Measurements from ENCODE around the gene UBAC2. TPM values are rescaled to one million over a fixed set of nuclear protein-coding genes. Genes with fewer than 3 reads are reported as not detected.

UBAC2 gene
- total RNA-seq, 1 experiment from 2014 or later, result 134 TPM

- Histone ChIP-seq H3K27ac (no peak overlapping the region), H3K4me1 (replicated peaks) (no peaks in the 10 kb centered on the region), H3K27me3 (replicated peaks) (no peaks in the 10 kb centered on the region), H3K36me3 (peaks cover 13% of the 10 kb centered on the region), H3K9me3 (replicated peaks) (no peaks in the 10 kb centered on the region), H3K4me3 (no peak overlapping the region)
- DNase-seq (ENCODE audit: low read depth in 1 of 2, low spot score in 2 of 2), result peak in 1 of 2 experiments; percentile 59
These were observed 64.6 kb downstream of the UBAC2 start for GRCh38 chr13:99265162-99265800.

- Histone ChIP-seq H3K4me1 (replicated peaks) (no peaks in the 10 kb centered on the region), H3K36me3 (peaks cover 13% of the 10 kb centered on the region), H3K4me3 (no peak overlapping the region), H3K27ac (no peak overlapping the region), H3K27me3 (replicated peaks) (no peaks in the 10 kb centered on the region), H3K9me3 (replicated peaks) (no peaks in the 10 kb centered on the region)
- DNase-seq (ENCODE audit: low read depth in 1 of 2, low spot score in 2 of 2), result peak; percentile 62 to 81
These were observed 65.3 kb downstream of the UBAC2 start for GRCh38 chr13:99265821-99266426.

GRCh38 chr13:99266827-99267226 is 66.2 kb downstream of the UBAC2 start:
- DNase-seq (ENCODE audit: low read depth in 1 of 2, low spot score in 2 of 2), result peak in 1 of 2 experiments; percentile 60
- no peaks in the 10 kb centered on the region for H3K4me1 ChIP-seq (replicated peaks)

GRCh38 chr13:99267927-99268326 is 67.3 kb downstream of the UBAC2 start:
- DNase-seq (ENCODE audit: low read depth in 1 of 2, low spot score in 2 of 2), result peak in 1 of 2 experiments; percentile 67
- Histone ChIP-seq H3K27me3 (replicated peaks) (no peaks in the 10 kb centered on the region), H3K27ac (no peak overlapping the region), H3K4me3 (no peak overlapping the region), H3K4me1 (replicated peaks) (no peaks in the 10 kb centered on the region), H3K36me3 (peaks cover 16% of the 10 kb centered on the region), H3K9me3 (replicated peaks) (peaks cover 8% of the 10 kb centered on the region)

More at GRCh38 chr13:99266827-99267226, 66.2 kb downstream of the UBAC2 start:
- no peak overlapping the region for H3K4me3 ChIP-seq
- H3K27me3 ChIP-seq (replicated peaks), result no peaks in the 10 kb centered on the region
- H3K36me3 ChIP-seq, result peaks cover 13% of the 10 kb centered on the region
- no peak overlapping the region for H3K27ac ChIP-seq
- H3K9me3 ChIP-seq (replicated peaks), result no peaks in the 10 kb centered on the region; the same call in 1 of the 2 replicates

- H3K9me3 ChIP-seq (replicated peaks), result peaks cover 8% of the 10 kb centered on the region
- H3K27me3 ChIP-seq (replicated peaks), result no peaks in the 10 kb centered on the region
- H3K4me3 ChIP-seq, result no peak overlapping the region
- no peak overlapping the region for H3K27ac ChIP-seq
- H3K4me1 ChIP-seq (replicated peaks), result no peaks in the 10 kb centered on the region
- DNase-seq (ENCODE audit: low read depth in 1 of 2, low spot score in 2 of 2), result peak in 1 of 2 experiments; percentile 66
- peaks cover 8% of the 10 kb centered on the region; the same call in 1 of the 2 replicates for H3K36me3 ChIP-seq
These were observed 68.2 kb downstream of the UBAC2 start for GRCh38 chr13:99268822-99269221.

GRCh38 chr13:99269627-99270241 is 69.1 kb downstream of the UBAC2 start:
- Histone ChIP-seq H3K4me1 (replicated peaks) (no peaks in the 10 kb centered on the region), H3K4me3 (no peak overlapping the region), H3K9me3 (replicated peaks) (peaks cover 8% of the 10 kb centered on the region), H3K27me3 (replicated peaks) (no peaks in the 10 kb centered on the region), H3K27ac (no peak overlapping the region), H3K36me3 (peaks cover 8% of the 10 kb centered on the region; the same call in 1 of the 2 replicates)
- peak; percentile 78 to 91 for DNase-seq (ENCODE audit: low read depth in 1 of 2, low spot score in 2 of 2)

GRCh38 chr13:99270518-99270917 is 69.9 kb downstream of the UBAC2 start:
- H3K27me3 ChIP-seq (replicated peaks), result no peaks in the 10 kb centered on the region
- H3K4me3 ChIP-seq, result no peak overlapping the region
- peaks cover 8% of the 10 kb centered on the region; the same call in 1 of the 2 replicates for H3K36me3 ChIP-seq
- no peaks in the 10 kb centered on the region for H3K4me1 ChIP-seq (replicated peaks)
- no peak for DNase-seq (ENCODE audit: low read depth in 1 of 2, low spot score in 2 of 2)
- no peak overlapping the region for H3K27ac ChIP-seq
- peaks cover 8% of the 10 kb centered on the region for H3K9me3 ChIP-seq (replicated peaks)

- DNase-seq (ENCODE audit: low read depth in 1 of 2, low spot score in 2 of 2), result peak in 1 of 2 experiments; percentile 68
These were observed 70.6 kb downstream of the UBAC2 start for GRCh38 chr13:99271249-99271648.

GRCh38 chr13:99272481-99272880 is 71.8 kb downstream of the UBAC2 start:
- Histone ChIP-seq H3K36me3 (peaks cover 8% of the 10 kb centered on the region; the same call in 1 of the 2 replicates), H3K4me3 (no peak overlapping the region), H3K27me3 (replicated peaks) (no peaks in the 10 kb centered on the region), H3K4me1 (replicated peaks) (no peaks in the 10 kb centered on the region), H3K9me3 (replicated peaks) (peaks cover 8% of the 10 kb centered on the region), H3K27ac (no peak overlapping the region)
- peak in 1 of 2 experiments; percentile 64 for DNase-seq (ENCODE audit: low read depth in 1 of 2, low spot score in 2 of 2)

More at GRCh38 chr13:99271249-99271648, 70.6 kb downstream of the UBAC2 start:
- no peaks in the 10 kb centered on the region for H3K4me1 ChIP-seq (replicated peaks)
- H3K9me3 ChIP-seq (replicated peaks), result peaks cover 8% of the 10 kb centered on the region
- H3K27ac ChIP-seq, result no peak overlapping the region
- no peaks in the 10 kb centered on the region for H3K27me3 ChIP-seq (replicated peaks)
- peaks cover 8% of the 10 kb centered on the region; the same call in 1 of the 2 replicates for H3K36me3 ChIP-seq
- no peak overlapping the region for H3K4me3 ChIP-seq

GRCh38 chr13:99273128-99273527 is 72.5 kb downstream of the UBAC2 start:
- Histone ChIP-seq H3K27ac (no peak overlapping the region), H3K36me3 (peaks cover 5% of the 10 kb centered on the region; the same call in 1 of the 2 replicates)
- DNase-seq (ENCODE audit: low read depth in 1 of 2, low spot score in 2 of 2), result peak in 1 of 2 experiments; percentile 52

GRCh38 chr13:99275093-99275469 is 74.4 kb downstream of the UBAC2 start:
- Histone ChIP-seq H3K36me3 (peaks cover 6% of the 10 kb centered on the region; the same call in 1 of the 2 replicates), H3K27ac (no peak overlapping the region), H3K4me3 (no peak overlapping the region), H3K4me1 (replicated peaks) (peaks cover 4% of the 10 kb centered on the region), H3K27me3 (replicated peaks) (no peaks in the 10 kb centered on the region), H3K9me3 (replicated peaks) (peaks cover 8% of the 10 kb centered on the region)
- DNase-seq (ENCODE audit: low read depth in 1 of 2, low spot score in 2 of 2), result peak in 1 of 2 experiments; percentile 62

More at GRCh38 chr13:99273128-99273527, 72.5 kb downstream of the UBAC2 start:
- Histone ChIP-seq H3K27me3 (replicated peaks) (no peaks in the 10 kb centered on the region), H3K4me3 (no peak overlapping the region), H3K4me1 (replicated peaks) (no peaks in the 10 kb centered on the region), H3K9me3 (replicated peaks) (peaks cover 8% of the 10 kb centered on the region)

- DNase-seq (ENCODE audit: low read depth in 1 of 2, low spot score in 2 of 2), result peak in 1 of 2 experiments; percentile 64
- no peak overlapping the region for H3K4me3 ChIP-seq
- peaks cover 11% of the 10 kb centered on the region for H3K36me3 ChIP-seq
- peaks cover 8% of the 10 kb centered on the region for H3K4me1 ChIP-seq (replicated peaks)
- H3K27me3 ChIP-seq (replicated peaks), result no peaks in the 10 kb centered on the region
- H3K27ac ChIP-seq, result no peak overlapping the region
- peaks cover 8% of the 10 kb centered on the region for H3K9me3 ChIP-seq (replicated peaks)
These were observed 76.1 kb downstream of the UBAC2 start for GRCh38 chr13:99276706-99277105.

- Histone ChIP-seq H3K4me3 (no peak overlapping the region), H3K27me3 (replicated peaks) (no peaks in the 10 kb centered on the region), H3K4me1 (replicated peaks) (peaks cover 8% of the 10 kb centered on the region), H3K36me3 (peaks cover 6% of the 10 kb centered on the region), H3K9me3 (replicated peaks) (peaks cover under 1% of the 10 kb centered on the region), H3K27ac (no peak overlapping the region)
- DNase-seq (ENCODE audit: low read depth in 1 of 2, low spot score in 2 of 2), result peak in 1 of 2 experiments; percentile 55
These were observed 77.0 kb downstream of the UBAC2 start for GRCh38 chr13:99277629-99278028.

GRCh38 chr13:99278200-99278599 is 77.5 kb downstream of the UBAC2 start:
- H3K4me3 ChIP-seq, result no peak overlapping the region

More at GRCh38 chr13:99278200-99278599, 77.5 kb downstream of the UBAC2 start:
- Histone ChIP-seq H3K4me1 (replicated peaks) (peaks cover 11% of the 10 kb centered on the region), H3K36me3 (peaks cover 6% of the 10 kb centered on the region), H3K27me3 (replicated peaks) (no peaks in the 10 kb centered on the region), H3K9me3 (replicated peaks) (no peaks in the 10 kb centered on the region), H3K27ac (no peak overlapping the region)
- peak in 1 of 2 experiments; percentile 54 for DNase-seq (ENCODE audit: low read depth in 1 of 2, low spot score in 2 of 2)
